Measurements from ENCODE around the gene CBLB.

GRCh38 chr3:105835606-105836005 lies 33.2 kb downstream of the CBLB start:
- TF ChIP-seq EZH2 (IDR thresholded peaks at IDR 0.05; ENCODE audit: insufficient read depth, low read length) (no peak), CTCF (IDR thresholded peaks at IDR 0.05; ENCODE audit: insufficient read depth, low read depth, low read length) (no peak)

All from astrocyte (in vitro differentiated cells and primary cell).